ENCODE results near the gene RNF13. TPM values are rescaled to one million over a fixed set of nuclear protein-coding genes. Genes with fewer than 3 reads are reported as not detected.
"Not testable (repeated sequence)": the region's sequence is repeated elsewhere in the genome, so short reads cannot be mapped to it uniquely, and the experiment has no call there.

The RNF13 gene
- total and polyA plus RNA-seq, 2 donors (not counting 3 experiments of a cell fraction or from before 2014, with no cell fraction given), result 16.4 to 27.1 TPM

GRCh38 chr3:149883134-149883533, 70.1 kb downstream of the RNF13 start:
- TF ChIP-seq POLR2AphosphoS5 (IDR thresholded peaks at IDR 0.05; ENCODE audit: insufficient read depth, low read depth, low read length), result no peak
- no peak for TF ChIP-seq GATA2 (IDR thresholded peaks at IDR 0.05; ENCODE audit: insufficient read depth, insufficient read length, low read depth, low read length)
- TF ChIP-seq POLR2A (IDR thresholded peaks at IDR 0.05; ENCODE audit: low read depth, low read length), result no peak
- no peak for TF ChIP-seq FOS (IDR thresholded peaks at IDR 0.05; ENCODE audit: borderline replicate concordance, insufficient read depth, low read length)
- no peak for TF ChIP-seq EZH2 (IDR thresholded peaks at IDR 0.05; ENCODE audit: borderline replicate concordance, low read depth, low read length, severe bottlenecking)
- Histone ChIP-seq H3K9ac (replicated peaks; ENCODE audit: extremely low read depth, insufficient read depth, low read length) (no peak overlapping the region), H2AFZ (ENCODE audit: low read depth, low read length) (no peak overlapping the region), H3K4me1 (ENCODE audit: control insufficient read depth, extremely low read depth, insufficient read depth, low read length) (no peaks in the 10 kb centered on the region), H3K27me3 (ENCODE audit: control insufficient read depth in 2 of 2, insufficient read depth in 2 of 2, low read length in 2 of 2) (no peaks in the 10 kb centered on the region), H3K36me3 (ENCODE audit: control insufficient read depth in 2 of 2, extremely low read depth in 1 of 2, insufficient read depth in 2 of 2, low read length in 2 of 2) (no peaks in the 10 kb centered on the region), H4K20me1 (replicated peaks; ENCODE audit: control insufficient read depth, extremely low read depth, insufficient read depth, low read length) (no peaks in the 10 kb centered on the region), H3K4me3 (replicated peaks in 1 of 3; ENCODE audit: insufficient read depth in 1 of 3, low read depth in 1 of 3, low read length in 3 of 3) (no peak overlapping the region), H3K27ac (ENCODE audit: insufficient read depth, low read depth, low read length) (no peak overlapping the region), H3K4me2 (ENCODE audit: insufficient read depth, low read length) (no peak overlapping the region), H3K9me3 (replicated peaks; ENCODE audit: control insufficient read depth, insufficient read depth, low read length) (no peaks in the 10 kb centered on the region), H3K9me1 (replicated peaks; ENCODE audit: control insufficient read depth, extremely low read depth, insufficient read depth, low read length) (no peaks in the 10 kb centered on the region), H3K79me2 (ENCODE audit: control insufficient read depth, insufficient read depth, low read length) (no peaks in the 10 kb centered on the region)
- intact Hi-C loops (cut with micrococcal nuclease), result no loop called here
- ChIA-PET POLR2A (no interaction called here), CTCF (interaction anchor here (1.0 to 2.7 kb wide), 3 partner anchors 19 to 301 kb away, joined by 3 to 10 read pairs (median 3); no protein-coding TSS in a partner anchor)
- FAIRE-seq, result no peak
- dilution Hi-C loops (cut with MboI; ENCODE audit: extremely low pct_ligation_motif_present, low sequenced_read_pairs), result no loop called here
- no peak for DNase-seq (ENCODE audit: low read depth, low spot score)
- BruUV-seq (replicated peaks), result no TSS peak

DNA sequence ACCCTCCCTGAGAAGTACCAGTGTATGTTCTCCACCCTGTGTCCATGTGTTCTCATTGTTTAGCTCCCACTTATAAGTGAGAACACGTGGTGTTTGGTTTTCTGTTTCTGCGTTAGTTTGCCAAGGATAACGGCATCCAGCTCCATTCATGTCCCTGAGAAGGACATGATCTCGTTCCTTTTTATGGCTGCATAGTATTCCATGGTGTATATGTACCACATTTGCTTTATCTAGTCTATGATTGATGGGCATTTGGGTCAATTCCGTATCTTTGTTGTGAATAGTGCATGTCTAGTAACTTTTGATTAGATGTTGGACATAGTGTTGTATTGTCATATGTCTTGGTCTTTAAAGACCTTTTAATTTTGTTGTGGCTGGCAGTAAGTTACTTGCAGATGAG, 70.8 kb downstream of the RNF13 start:
- H3K9me1 ChIP-seq (replicated peaks; ENCODE audit: control insufficient read depth, extremely low read depth, insufficient read depth, low read length); H3K4me3 ChIP-seq (replicated peaks in 1 of 3; ENCODE audit: insufficient read depth in 1 of 3, low read depth in 1 of 3, low read length in 3 of 3); H3K27me3 ChIP-seq (ENCODE audit: control insufficient read depth in 2 of 2, insufficient read depth in 2 of 2, low read length in 2 of 2); H2AFZ ChIP-seq (ENCODE audit: low read depth, low read length); H4K20me1 ChIP-seq (replicated peaks; ENCODE audit: control insufficient read depth, extremely low read depth, insufficient read depth, low read length); H3K9ac ChIP-seq (replicated peaks; ENCODE audit: extremely low read depth, insufficient read depth, low read length); FAIRE-seq; H3K4me1 ChIP-seq (ENCODE audit: control insufficient read depth, extremely low read depth, insufficient read depth, low read length); DNase-seq (ENCODE audit: low read depth, low spot score); BruUV-seq (replicated peaks); intact Hi-C loops (cut with micrococcal nuclease); H3K36me3 ChIP-seq (ENCODE audit: control insufficient read depth in 2 of 2, extremely low read depth in 1 of 2, insufficient read depth in 2 of 2, low read length in 2 of 2); H3K27ac ChIP-seq (ENCODE audit: insufficient read depth, low read depth, low read length); H3K9me3 ChIP-seq (replicated peaks; ENCODE audit: control insufficient read depth, insufficient read depth, low read length); H3K79me2 ChIP-seq (ENCODE audit: control insufficient read depth, insufficient read depth, low read length); dilution Hi-C loops (cut with MboI; ENCODE audit: extremely low pct_ligation_motif_present, low sequenced_read_pairs); H3K4me2 ChIP-seq (ENCODE audit: insufficient read depth, low read length); POLR2A ChIA-PET: not testable (repeated sequence)
- CTCF ChIA-PET, result interaction anchor here (1.6 to 2.7 kb wide), 2 partner anchors 17 to 300 kb away, joined by 3 to 10 read pairs; no protein-coding TSS in a partner anchor

DNA sequence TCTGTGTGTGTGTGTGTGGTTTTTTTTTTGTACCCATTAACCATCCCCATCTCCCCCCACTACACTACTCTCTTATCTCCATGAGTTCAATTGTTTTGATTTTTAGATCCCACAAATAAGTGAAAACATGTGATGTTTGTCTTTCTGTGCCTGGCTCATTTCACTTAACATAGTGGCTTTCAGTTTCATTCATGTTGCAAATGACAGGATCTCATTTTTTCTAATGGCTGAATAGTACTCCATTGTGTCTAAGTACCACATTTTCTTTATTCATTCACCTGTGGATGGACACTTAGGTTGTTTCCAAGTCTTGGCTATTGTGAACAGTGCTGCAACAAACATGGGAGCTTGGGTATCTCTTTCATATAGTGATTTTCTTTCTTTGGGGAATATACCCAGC, 71.8 kb downstream of the RNF13 start:
- H3K79me2 ChIP-seq (ENCODE audit: control insufficient read depth, insufficient read depth, low read length); H3K27ac ChIP-seq (ENCODE audit: insufficient read depth, low read depth, low read length); H3K4me2 ChIP-seq (ENCODE audit: insufficient read depth, low read length); DNase-seq (ENCODE audit: low read depth, low spot score); H3K27me3 ChIP-seq (ENCODE audit: control insufficient read depth in 2 of 2, insufficient read depth in 2 of 2, low read length in 2 of 2); intact Hi-C loops (cut with micrococcal nuclease); dilution Hi-C loops (cut with MboI; ENCODE audit: extremely low pct_ligation_motif_present, low sequenced_read_pairs); POLR2A ChIA-PET; H3K4me3 ChIP-seq (replicated peaks in 1 of 3; ENCODE audit: insufficient read depth in 1 of 3, low read depth in 1 of 3, low read length in 3 of 3); FAIRE-seq; H3K9ac ChIP-seq (replicated peaks; ENCODE audit: extremely low read depth, insufficient read depth, low read length); H3K4me1 ChIP-seq (ENCODE audit: control insufficient read depth, extremely low read depth, insufficient read depth, low read length); H3K9me3 ChIP-seq (replicated peaks; ENCODE audit: control insufficient read depth, insufficient read depth, low read length); BruUV-seq (replicated peaks); H4K20me1 ChIP-seq (replicated peaks; ENCODE audit: control insufficient read depth, extremely low read depth, insufficient read depth, low read length); H3K36me3 ChIP-seq (ENCODE audit: control insufficient read depth in 2 of 2, extremely low read depth in 1 of 2, insufficient read depth in 2 of 2, low read length in 2 of 2); H3K9me1 ChIP-seq (replicated peaks; ENCODE audit: control insufficient read depth, extremely low read depth, insufficient read depth, low read length); H2AFZ ChIP-seq (ENCODE audit: low read depth, low read length): not testable (repeated sequence)
- CTCF ChIA-PET, result interaction anchor here (1.6 to 2.7 kb wide), 2 partner anchors 16 to 299 kb away, joined by 3 to 10 read pairs; no protein-coding TSS in a partner anchor

Data from endothelial cell of umbilical vein (primary cell).